GM20000 (cell line): ENCODE measurements around the gene DHRSX.

Experiments used
- DNase-seq: peaks from one replicate; pipeline ENCODE4 v3.0.0; 2012; ENCODE audit warnings: low spot score
- TF ChIP-seq, protein P1 (sequence below): IDR thresholded peaks from 2 replicates; pipeline ENCODE4 v1.5.1; 2012; ENCODE audit warnings: mild to moderate bottlenecking, control low read depth; ENCODE audit errors: extremely low read depth, missing control alignments

DHRSX gene

DNA sequence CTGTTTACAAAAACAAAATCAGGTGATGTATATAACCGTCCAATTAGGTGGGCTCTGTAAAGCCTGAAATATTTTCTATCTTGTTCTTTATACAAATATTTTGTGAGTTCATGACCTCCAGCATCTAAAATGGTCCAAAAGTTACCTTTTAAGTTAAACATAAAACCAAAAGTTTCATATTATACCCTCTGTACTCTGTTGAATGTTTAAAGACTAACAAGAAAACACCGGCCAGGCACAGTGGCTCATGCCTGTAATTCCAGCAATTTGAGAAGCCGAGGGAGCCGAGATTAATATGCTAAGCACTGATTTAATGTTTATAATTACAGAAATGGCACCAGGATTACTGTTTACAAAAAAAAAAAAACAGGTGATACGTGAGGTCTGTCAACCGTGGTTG, 328.4 kb downstream of the DHRSX start:
- DNase-seq, result no peak
- TF ChIP-seq, protein P1, sequence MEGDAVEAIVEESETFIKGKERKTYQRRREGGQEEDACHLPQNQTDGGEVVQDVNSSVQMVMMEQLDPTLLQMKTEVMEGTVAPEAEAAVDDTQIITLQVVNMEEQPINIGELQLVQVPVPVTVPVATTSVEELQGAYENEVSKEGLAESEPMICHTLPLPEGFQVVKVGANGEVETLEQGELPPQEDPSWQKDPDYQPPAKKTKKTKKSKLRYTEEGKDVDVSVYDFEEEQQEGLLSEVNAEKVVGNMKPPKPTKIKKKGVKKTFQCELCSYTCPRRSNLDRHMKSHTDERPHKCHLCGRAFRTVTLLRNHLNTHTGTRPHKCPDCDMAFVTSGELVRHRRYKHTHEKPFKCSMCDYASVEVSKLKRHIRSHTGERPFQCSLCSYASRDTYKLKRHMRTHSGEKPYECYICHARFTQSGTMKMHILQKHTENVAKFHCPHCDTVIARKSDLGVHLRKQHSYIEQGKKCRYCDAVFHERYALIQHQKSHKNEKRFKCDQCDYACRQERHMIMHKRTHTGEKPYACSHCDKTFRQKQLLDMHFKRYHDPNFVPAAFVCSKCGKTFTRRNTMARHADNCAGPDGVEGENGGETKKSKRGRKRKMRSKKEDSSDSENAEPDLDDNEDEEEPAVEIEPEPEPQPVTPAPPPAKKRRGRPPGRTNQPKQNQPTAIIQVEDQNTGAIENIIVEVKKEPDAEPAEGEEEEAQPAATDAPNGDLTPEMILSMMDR, result no peak
